Breast epithelium (tissue), 3 donors: Measurements from ENCODE around the gene RNF212.
A peak's percentile ranks its signal among the peaks of the same experiment; 100 is the strongest.

Experiments
- CTCF ChIP-seq, 3 donors: fragments of 450-650 bp; IDR thresholded peaks; one replicate each; pipeline ENCODE4 v1.5.1; 2016 to 2017; ENCODE audit warnings: antibody characterized with exemption in 3 of 3, mild to moderate bottlenecking in 3 of 3, moderate library complexity in 3 of 3
- POLR2A ChIP-seq: fragments of 450-650 bp; IDR thresholded peaks from one replicate; pipeline ENCODE4 v1.6.1; 2016; ENCODE audit warnings: antibody characterized with exemption, mild to moderate bottlenecking, moderate library complexity
- POLR2AphosphoS5 ChIP-seq, 3 donors: sonication (generic); formaldehyde crosslinking; IDR thresholded peaks; one replicate each; pipeline ENCODE4 v1.6.1; 2017; ENCODE audit warnings: antibody characterized with exemption in 3 of 3

- peak; percentile 41 to 60 (median 59) for TF ChIP-seq CTCF (IDR thresholded peaks at IDR 0.05)
- TF ChIP-seq POLR2A = no peak
- no peak for TF ChIP-seq POLR2AphosphoS5 (IDR thresholded peaks at IDR 0.05)
Observed at GRCh38 chr4:1072830-1073446, 40.4 kb downstream of the RNF212 start.
